WTC11 (cell line): ENCODE results near the gene ANKK1. TPM values are rescaled to one million over a fixed set of nuclear protein-coding genes. Genes with fewer than 3 reads are reported as not detected.

Experiments
- ATAC-seq: fragments of 200-7000 bp; cut with Tn5 transposase; 2 replicates; pipeline ENCODE4 v1.10.0; 2021; ENCODE audit warnings: mild to moderate bottlenecking, moderate library complexity
- CTCF ChIA-PET: fragments of 300-600 bp; sonication (Branson Sonifier 250); formaldehyde crosslinking; loops from one replicate; lab custom pipeline; 2021; ENCODE audit warnings: antibody characterized with exemption; lab: Charles Lee
- POLR2A ChIA-PET: fragments of 350-600 bp; sonication (Branson Sonifier 250); formaldehyde crosslinking; loops from one replicate; lab custom pipeline; 2021; ENCODE audit warnings: antibody characterized with exemption; lab: Charles Lee
- DNase-seq: peaks from one replicate; pipeline ENCODE4 v3.0.0; 2021; ENCODE audit warnings: low spot score
- H3K27ac Mint-ChIP-seq: 2 replicates; pipeline ENCODE4 v1.8.0; 2021; ENCODE audit warnings: mixed read lengths
- H3K27me3 Mint-ChIP-seq: 2 replicates; pipeline ENCODE4 v1.8.0; 2021; ENCODE audit warnings: low read depth, mild to moderate bottlenecking, moderate library complexity, mixed read lengths
- H3K36me3 Mint-ChIP-seq: 2 replicates; pipeline ENCODE4 v1.8.0; 2021; ENCODE audit warnings: mixed read lengths
- H3K4me1 Mint-ChIP-seq: 2 replicates; pipeline ENCODE4 v1.8.0; 2022; ENCODE audit warnings: mixed read lengths
- H3K4me3 Mint-ChIP-seq: 2 replicates; pipeline ENCODE4 v1.8.0; 2021; ENCODE audit warnings: mild to moderate bottlenecking, moderate library complexity, mixed read lengths
- H3K9me3 Mint-ChIP-seq: 2 replicates; pipeline ENCODE4 v1.8.0; 2021; ENCODE audit warnings: mixed read lengths
- CBFB ChIP-seq: sonication (generic); formaldehyde crosslinking; IDR thresholded peaks from 2 replicates; pipeline ENCODE4 v1.8.1; 2022; ENCODE audit warnings: mild to moderate bottlenecking, low read depth, missing genetic modification reagents
- CREM ChIP-seq: sonication (generic); formaldehyde crosslinking; IDR thresholded peaks from 2 replicates; pipeline ENCODE4 v1.8.1; 2022; ENCODE audit warnings: mild to moderate bottlenecking, missing genetic modification reagents, moderate library complexity
- E2F5 ChIP-seq: sonication (generic); formaldehyde crosslinking; IDR thresholded peaks from 2 replicates; pipeline ENCODE4 v1.8.1; 2022; ENCODE audit warnings: mild to moderate bottlenecking, moderate library complexity, missing genetic modification reagents
- ETV6 ChIP-seq: sonication (generic); formaldehyde crosslinking; IDR thresholded peaks from 2 replicates; pipeline ENCODE4 v1.8.1; 2022; ENCODE audit warnings: mild to moderate bottlenecking, missing genetic modification reagents
- GRHL2 ChIP-seq: fragments of 250-450 bp; sonication (Bioruptor Pico); IDR thresholded peaks from 2 replicates; pipeline ENCODE4 v1.8.0; 2022; ENCODE audit warnings: mild to moderate bottlenecking, moderate library complexity; ENCODE audit not compliant: insufficient replicate concordance, severe bottlenecking
- KAT7 ChIP-seq: sonication (generic); formaldehyde crosslinking; IDR thresholded peaks from 2 replicates; pipeline ENCODE4 v1.8.1; 2023; ENCODE audit warnings: missing genetic modification reagents, mild to moderate bottlenecking, borderline replicate concordance
- MYBL2 ChIP-seq: sonication (generic); formaldehyde crosslinking; IDR thresholded peaks from 2 replicates; pipeline ENCODE4 v1.8.1; 2023; ENCODE audit warnings: mild to moderate bottlenecking, moderate library complexity, missing genetic modification reagents
- NFATC4 ChIP-seq: fragments of 250-450 bp; sonication (Bioruptor Pico); IDR thresholded peaks from 2 replicates; pipeline ENCODE4 v1.9.0; 2021; ENCODE audit warnings: mild to moderate bottlenecking
- NR3C1 ChIP-seq: sonication (generic); formaldehyde crosslinking; conservative IDR thresholded peaks from 2 replicates; pipeline ENCODE4 v1.8.1; 2023; ENCODE audit warnings: low read depth, mild to moderate bottlenecking, missing genetic modification reagents
- OVOL2 ChIP-seq: fragments of 250-450 bp; sonication (Bioruptor Pico); IDR thresholded peaks from 2 replicates; pipeline ENCODE4 v1.9.0; 2021; ENCODE audit warnings: mild to moderate bottlenecking, borderline replicate concordance
- PREB ChIP-seq: sonication (generic); formaldehyde crosslinking; IDR thresholded peaks from 2 replicates; pipeline ENCODE4 v1.8.1; 2022; ENCODE audit warnings: mild to moderate bottlenecking, missing genetic modification reagents, moderate library complexity, borderline replicate concordance
- RELA ChIP-seq: sonication (generic); formaldehyde crosslinking; IDR thresholded peaks from 2 replicates; pipeline ENCODE4 v1.8.1; 2022; ENCODE audit warnings: missing genetic modification reagents, mild to moderate bottlenecking, borderline replicate concordance
- SMAD3 ChIP-seq: sonication (generic); formaldehyde crosslinking; IDR thresholded peaks from 2 replicates; pipeline ENCODE4 v1.8.0; 2022; ENCODE audit warnings: missing genetic modification reagents, mild to moderate bottlenecking, borderline replicate concordance
- SOX15 ChIP-seq: fragments of 250-450 bp; sonication (Bioruptor Pico); IDR thresholded peaks from 2 replicates; pipeline ENCODE4 v1.9.0; 2021; ENCODE audit warnings: mild to moderate bottlenecking
- STAT6 ChIP-seq: sonication (generic); formaldehyde crosslinking; conservative IDR thresholded peaks from 2 replicates; pipeline ENCODE4 v1.8.1; 2023; ENCODE audit warnings: mild to moderate bottlenecking, low read depth, missing genetic modification reagents, moderate library complexity
- TEAD1 ChIP-seq: sonication (generic); formaldehyde crosslinking; IDR thresholded peaks from 2 replicates; pipeline ENCODE4 v1.8.0; 2022; ENCODE audit warnings: mild to moderate bottlenecking, missing genetic modification reagents
- TEAD4 ChIP-seq: sonication (generic); formaldehyde crosslinking; IDR thresholded peaks from 2 replicates; pipeline ENCODE4 v1.8.0; 2022; ENCODE audit warnings: mild to moderate bottlenecking, missing genetic modification reagents
- ZNF263 ChIP-seq: sonication (generic); formaldehyde crosslinking; IDR thresholded peaks from 2 replicates; pipeline ENCODE4 v1.8.1; 2022; ENCODE audit warnings: low read depth, mild to moderate bottlenecking, moderate library complexity, missing genetic modification reagents
- ZNF281 ChIP-seq: sonication (generic); formaldehyde crosslinking; IDR thresholded peaks from 2 replicates; pipeline ENCODE4 v1.8.0; 2023; ENCODE audit warnings: mild to moderate bottlenecking, missing genetic modification reagents
- ZNF317 ChIP-seq: sonication (generic); formaldehyde crosslinking; IDR thresholded peaks from 2 replicates; pipeline ENCODE4 v1.8.1; 2023; ENCODE audit warnings: low read depth, mild to moderate bottlenecking, moderate library complexity, missing genetic modification reagents, borderline replicate concordance
- ZNF671 ChIP-seq: fragments of 250-450 bp; sonication (Bioruptor Pico); IDR thresholded peaks from 2 replicates; pipeline ENCODE4 v1.8.0; 2021; ENCODE audit warnings: mild to moderate bottlenecking
- total RNA-seq: library from RNA; stranded (reverse); gene quantifications from 3 replicates; pipeline ENCODE4 v1.2.3, GENCODE V29; 2021

Gene ANKK1
- total RNA-seq, 1 experiment from 2014 or later = 0.15 TPM

GRCh38 chr11:113349528-113349927 lies 38.1 kb upstream of the ANKK1 start (continued):
- TF ChIP-seq MYBL2 (CRISPR knock-in tag) = no peak
- no peak for TF ChIP-seq CREM (CRISPR knock-in tag)
- TF ChIP-seq E2F5 = no peak
- no peak for TF ChIP-seq KAT7
- TF ChIP-seq SOX15 (CRISPR knock-in tag) = no peak
- TF ChIP-seq NFATC4 (CRISPR knock-in tag) = no peak
- no peak for TF ChIP-seq ZNF317 (CRISPR knock-in tag)
- TF ChIP-seq GRHL2 (CRISPR knock-in tag) = no peak
- no peak for TF ChIP-seq ETV6 (CRISPR knock-in tag)
- no peak for TF ChIP-seq ZNF281 (CRISPR knock-in tag)

- ChIA-PET CTCF (interaction anchor here (0.7 kb wide), 1 partner anchor 380 kb away, joined by 3 read pairs; no protein-coding TSS in a partner anchor), POLR2A (no interaction called here)
- ATAC-seq (no peak), DNase-seq (no peak)
- Mint-ChIP-seq H3K27ac (no peak overlapping the region), H3K4me1 (peaks cover 4% of the 10 kb centered on the region), H3K36me3 (peaks cover 10% of the 10 kb centered on the region), H3K4me3 (no peak overlapping the region), H3K27me3 (no peaks in the 10 kb centered on the region), H3K9me3 (peaks cover 4% of the 10 kb centered on the region)
- no peak for TF ChIP-seq PREB (CRISPR knock-in tag)
- no peak for TF ChIP-seq ZNF263 (CRISPR knock-in tag)
- no peak for TF ChIP-seq NR3C1 (CRISPR knock-in tag)
- no peak for TF ChIP-seq ZNF671 (CRISPR knock-in tag)
- no peak for TF ChIP-seq RELA (CRISPR knock-in tag)
- TF ChIP-seq TEAD4 (CRISPR knock-in tag) = no peak
- no peak for TF ChIP-seq TEAD1
- no peak for TF ChIP-seq CBFB (CRISPR knock-in tag)
- no peak for TF ChIP-seq OVOL2 (CRISPR knock-in tag)
- no peak for TF ChIP-seq SMAD3
- no peak for TF ChIP-seq STAT6 (CRISPR knock-in tag)
Measured at GRCh38 chr11:113350336-113351067, 37.1 kb upstream of the ANKK1 start.
